HepG2 (cell line): ENCODE data around the gene TCOF1. TPM values are rescaled to one million over a fixed set of nuclear protein-coding genes. Genes with fewer than 3 reads are reported as not detected.

Source experiments
- ATF7 ChIP-seq, 2 experiments: fragments of 450-650 bp in 1 of 2; sonication (generic) in 1 of 2; formaldehyde crosslinking in 1 of 2; IDR thresholded peaks; 2 replicates each; pipeline versions ENCODE4 v1.4.0 to v1.6.1; 2016 to 2020; ENCODE audit warnings: antibody characterized with exemption in 1 of 2, mild to moderate bottlenecking in 1 of 2, missing genetic modification reagents in 1 of 2
- CEBPG ChIP-seq: IDR thresholded peaks from 2 replicates; pipeline ENCODE4 v1.6.1; 2016
- KDM2A ChIP-seq: sonication (generic); formaldehyde crosslinking; IDR thresholded peaks from 2 replicates; pipeline ENCODE4 v1.4.0; 2020; ENCODE audit warnings: low read depth, missing genetic modification reagents, borderline replicate concordance
- MAFF ChIP-seq: IDR thresholded peaks from 2 replicates; pipeline ENCODE4 v1.6.1; 2011; ENCODE audit warnings: low read depth, low read length, improper control_type of control experiment
- MBD4 ChIP-seq: IDR thresholded peaks from 2 replicates; pipeline ENCODE4 v1.6.1; 2012; ENCODE audit warnings: low read length, inconsistent platforms, borderline replicate concordance
- NPAS2 ChIP-seq: sonication (generic); formaldehyde crosslinking; IDR thresholded peaks from 2 replicates; pipeline ENCODE4 v1.8.0; 2022; ENCODE audit warnings: mild to moderate bottlenecking, missing genetic modification reagents, borderline replicate concordance
- NRL ChIP-seq: sonication (generic); formaldehyde crosslinking; IDR thresholded peaks from 2 replicates; pipeline ENCODE4 v1.5.0; 2020; ENCODE audit warnings: missing genetic modification reagents, mild to moderate bottlenecking, moderate library complexity, borderline replicate concordance
- POLR2G ChIP-seq: fragments of 200-400 bp; formaldehyde crosslinking; IDR thresholded peaks from 2 replicates; pipeline ENCODE4 v1.6.1; 2018; ENCODE audit warnings: mild to moderate bottlenecking, low read depth, low read length, moderate library complexity
- PPARG ChIP-seq: conservative IDR thresholded peaks from 2 replicates; pipeline ENCODE4 v1.6.1; 2016; ENCODE audit warnings: missing biosample characterization, missing genetic modification reagents
- STAT5B ChIP-seq: sonication (generic); formaldehyde crosslinking; IDR thresholded peaks from 2 replicates; pipeline ENCODE4 v1.4.0; 2020; ENCODE audit warnings: missing genetic modification reagents
- TARDBP ChIP-seq: sonication (generic); formaldehyde crosslinking; IDR thresholded peaks from 2 replicates; pipeline ENCODE4 v1.8.0; 2022; ENCODE audit warnings: mild to moderate bottlenecking, missing genetic modification reagents
- TBX3 ChIP-seq: fragments of 450-650 bp; IDR thresholded peaks from 2 replicates; pipeline ENCODE4 v1.6.1; 2017; ENCODE audit warnings: antibody characterized with exemption, mild to moderate bottlenecking, inconsistent platforms, borderline replicate concordance
- ZBTB34 ChIP-seq: sonication (generic); formaldehyde crosslinking; IDR thresholded peaks from 2 replicates; pipeline ENCODE4 v1.8.0; 2022; ENCODE audit warnings: mild to moderate bottlenecking, missing genetic modification reagents
- ZFP36L2 ChIP-seq: sonication (generic); formaldehyde crosslinking; IDR thresholded peaks from 2 replicates; pipeline ENCODE4 v1.4.0; 2020; ENCODE audit warnings: missing genetic modification reagents
- ZMYM2 ChIP-seq: sonication (generic); formaldehyde crosslinking; IDR thresholded peaks from 2 replicates; pipeline ENCODE4 v1.8.0; 2022; ENCODE audit warnings: mild to moderate bottlenecking, missing genetic modification reagents
- ZNF17 ChIP-seq: sonication (generic); formaldehyde crosslinking; IDR thresholded peaks from 2 replicates; pipeline ENCODE4 v1.5.0; 2020; ENCODE audit warnings: mild to moderate bottlenecking, missing genetic modification reagents
- ZNF180 ChIP-seq: sonication (generic); formaldehyde crosslinking; IDR thresholded peaks from 2 replicates; pipeline ENCODE4 v1.4.0; 2020; ENCODE audit warnings: low read depth, missing genetic modification reagents, borderline replicate concordance
- ZNF354B ChIP-seq: sonication (generic); formaldehyde crosslinking; IDR thresholded peaks from 2 replicates; pipeline ENCODE4 v1.8.0; 2022; ENCODE audit warnings: mild to moderate bottlenecking, missing genetic modification reagents
- ZNF431 ChIP-seq: sonication (generic); formaldehyde crosslinking; IDR thresholded peaks from 2 replicates; pipeline ENCODE4 v1.9.0; 2022; ENCODE audit warnings: missing genetic modification reagents, low read depth, mild to moderate bottlenecking, borderline replicate concordance
- ZNF530 ChIP-seq: sonication (generic); formaldehyde crosslinking; IDR thresholded peaks from 2 replicates; pipeline ENCODE4 v1.5.0; 2020; ENCODE audit warnings: low read depth, mild to moderate bottlenecking, missing genetic modification reagents
- ZNF546 ChIP-seq: sonication (generic); formaldehyde crosslinking; conservative IDR thresholded peaks from 2 replicates; pipeline ENCODE4 v1.8.1; 2023; ENCODE audit warnings: mild to moderate bottlenecking, missing genetic modification reagents
- ZNF605 ChIP-seq: sonication (generic); formaldehyde crosslinking; IDR thresholded peaks from 2 replicates; pipeline ENCODE4 v1.8.0; 2022; ENCODE audit warnings: mild to moderate bottlenecking, missing genetic modification reagents
- ZNF784 ChIP-seq: sonication (generic); formaldehyde crosslinking; IDR thresholded peaks from 2 replicates; pipeline ENCODE4 v1.5.1; 2020; ENCODE audit warnings: missing genetic modification reagents, mild to moderate bottlenecking, borderline replicate concordance
- polyA plus RNA-seq, 8 experiments: library from polyadenylated mRNA; depleted of rRNA in 3 of 8; stranded (reverse) in 7 of 8; unstranded in 1 of 8; fragments of >200 nt; fragmentation: Illumina TruSeq in 4 of 8; extraction: Trizol in 4 of 8; gene quantifications; 2 replicates each; pipeline versions ENCODE4 v1.2.1 to v1.2.3, GENCODE V29; 2011 to 2016; ENCODE audit warnings: low read depth in 4 of 8, missing spikeins in 1 of 8, mixed read lengths in 1 of 8; ENCODE audit not compliant: insufficient read depth in 1 of 8
- total RNA-seq, 5 experiments: library from RNA; depleted of rRNA; stranded (reverse); fragments of >200 nt; fragmentation: Illumina TruSeq; extraction: Trizol; gene quantifications; 2 replicates each; pipeline ENCODE4 v1.2.3, GENCODE V29; 2016; ENCODE audit warnings: low read depth in 1 of 5
- TF ChIP-seq, protein P1 (sequence below): IDR thresholded peaks from 2 replicates; pipeline ENCODE4 v1.6.1; 2016; ENCODE audit warnings: missing compliant biosample characterization, missing genetic modification reagents, borderline replicate concordance
- TF ChIP-seq, protein P2 (sequence below): sonication (generic); formaldehyde crosslinking; IDR thresholded peaks from 2 replicates; pipeline ENCODE4 v1.4.0; 2020; ENCODE audit warnings: mild to moderate bottlenecking, missing genetic modification reagents

TCOF1 gene
- total and polyA plus RNA-seq, 2 of the 13 experiments (the other 11 are each of a cell fraction or from before 2014, with no cell fraction given): 10.1 to 41.6 TPM

GRCh38 chr5:150428106-150428876 lies 70.8 kb downstream of the TCOF1 start (continued):
- TF ChIP-seq, protein P1, sequence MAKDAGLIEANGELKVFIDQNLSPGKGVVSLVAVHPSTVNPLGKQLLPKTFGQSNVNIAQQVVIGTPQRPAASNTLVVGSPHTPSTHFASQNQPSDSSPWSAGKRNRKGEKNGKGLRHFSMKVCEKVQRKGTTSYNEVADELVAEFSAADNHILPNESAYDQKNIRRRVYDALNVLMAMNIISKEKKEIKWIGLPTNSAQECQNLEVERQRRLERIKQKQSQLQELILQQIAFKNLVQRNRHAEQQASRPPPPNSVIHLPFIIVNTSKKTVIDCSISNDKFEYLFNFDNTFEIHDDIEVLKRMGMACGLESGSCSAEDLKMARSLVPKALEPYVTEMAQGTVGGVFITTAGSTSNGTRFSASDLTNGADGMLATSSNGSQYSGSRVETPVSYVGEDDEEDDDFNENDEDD (CRISPR knock-in tag): no peak
- TF ChIP-seq, protein P2, sequence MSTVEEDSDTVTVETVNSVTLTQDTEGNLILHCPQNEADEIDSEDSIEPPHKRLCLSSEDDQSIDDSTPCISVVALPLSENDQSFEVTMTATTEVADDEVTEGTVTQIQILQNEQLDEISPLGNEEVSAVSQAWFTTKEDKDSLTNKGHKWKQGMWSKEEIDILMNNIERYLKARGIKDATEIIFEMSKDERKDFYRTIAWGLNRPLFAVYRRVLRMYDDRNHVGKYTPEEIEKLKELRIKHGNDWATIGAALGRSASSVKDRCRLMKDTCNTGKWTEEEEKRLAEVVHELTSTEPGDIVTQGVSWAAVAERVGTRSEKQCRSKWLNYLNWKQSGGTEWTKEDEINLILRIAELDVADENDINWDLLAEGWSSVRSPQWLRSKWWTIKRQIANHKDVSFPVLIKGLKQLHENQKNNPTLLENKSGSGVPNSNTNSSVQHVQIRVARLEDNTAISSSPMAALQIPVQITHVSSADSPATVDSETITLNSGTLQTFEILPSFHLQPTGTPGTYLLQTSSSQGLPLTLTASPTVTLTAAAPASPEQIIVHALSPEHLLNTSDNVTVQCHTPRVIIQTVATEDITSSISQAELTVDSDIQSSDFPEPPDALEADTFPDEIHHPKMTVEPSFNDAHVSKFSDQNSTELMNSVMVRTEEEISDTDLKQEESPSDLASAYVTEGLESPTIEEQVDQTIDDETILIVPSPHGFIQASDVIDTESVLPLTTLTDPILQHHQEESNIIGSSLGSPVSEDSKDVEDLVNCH (CRISPR knock-in tag): no peak
- TF ChIP-seq STAT5B: no peak
- TF ChIP-seq KDM2A (CRISPR knock-in tag): peak; percentile 28; the same call in 1 of the 2 replicates
- no peak for TF ChIP-seq ZNF180 (CRISPR knock-in tag)
- no peak for TF ChIP-seq MBD4
- TF ChIP-seq ZFP36L2: no peak
- TF ChIP-seq CEBPG (CRISPR knock-in tag): no peak
- no peak; the same call in 1 of the 2 replicates for TF ChIP-seq ZBTB34 (CRISPR knock-in tag)
- TF ChIP-seq PPARG (CRISPR knock-in tag): no peak
- no peak for TF ChIP-seq ZNF784 (CRISPR knock-in tag)
- 0 out of 2 replicates have a peak, but pooled peaks have one; percentile 53 for TF ChIP-seq ZMYM2 (CRISPR knock-in tag)
- no peak for TF ChIP-seq ATF7 (IDR thresholded peaks at IDR 0.05)
- no peak for TF ChIP-seq ATF7 (CRISPR knock-in tag; IDR thresholded peaks at IDR 0.05)
- peak; percentile 83 for TF ChIP-seq POLR2G
- TF ChIP-seq ZNF17 (CRISPR knock-in tag): no peak
- TF ChIP-seq TARDBP: no peak; the same call in 1 of the 2 replicates
- no peak; the same call in 1 of the 2 replicates for TF ChIP-seq ZNF605 (CRISPR knock-in tag)
- TF ChIP-seq ZNF546: no peak
- peak; percentile 42; the same call in 1 of the 2 replicates for TF ChIP-seq NRL
- TF ChIP-seq MAFF: no peak
- TF ChIP-seq ZNF530 (CRISPR knock-in tag): no peak
- TF ChIP-seq TBX3: no peak
- TF ChIP-seq ZNF431: no peak
- TF ChIP-seq NPAS2: no peak
- no peak for TF ChIP-seq ZNF354B (CRISPR knock-in tag)
